NCI-H2196 treated with DMSO at 0.1 percent for 48 hours (cell line): ENCODE measurements around the gene NT5C1A.

ENCODE experiments used
- DNase-seq: peaks from one replicate; lab custom pipeline; 2025; ENCODE audit not compliant: unreplicated experiment; lab: John Stamatoyannopoulos, UW

The NT5C1A gene

GRCh38 chr1:39613250-39613649, 58.7 kb downstream of the NT5C1A start:
- DNase-seq, result no peak

- no peak for DNase-seq
Observed at GRCh38 chr1:39609618-39610331, 62.1 kb downstream of the NT5C1A start.
